H9 (cell line): Measurements from ENCODE around the gene C19orf53. TPM values are rescaled to one million over a fixed set of nuclear protein-coding genes. Genes with fewer than 3 reads are reported as not detected.

Experiments used
- DNase-seq: peaks from one replicate; pipeline ENCODE4 v3.0.0-alpha.2; 2017
- H2AFZ ChIP-seq: one replicate; pipeline ENCODE4 v1.6.1; 2013; ENCODE audit warnings: mild to moderate bottlenecking, low read length, control low read depth, moderate library complexity
- H2AK5ac ChIP-seq: 2 replicates; pipeline ENCODE4 v1.6.1; 2013; ENCODE audit warnings: low read length, control low read depth, mixed read lengths; ENCODE audit not compliant: insufficient read length
- H2BK120ac ChIP-seq: one replicate; pipeline ENCODE4 v1.6.1; 2013; ENCODE audit warnings: low read depth, mild to moderate bottlenecking, low read length, control low read depth, inconsistent platforms; ENCODE audit not compliant: poor library complexity, severe bottlenecking
- H2BK12ac ChIP-seq: 2 replicates; pipeline ENCODE4 v1.6.1; 2013; ENCODE audit warnings: low read length, control low read depth, mixed read lengths, low read depth; ENCODE audit not compliant: insufficient read length
- H2BK15ac ChIP-seq: 2 replicates; pipeline ENCODE4 v1.6.1; 2013; ENCODE audit warnings: low read depth, low read length, control low read depth
- H2BK20ac ChIP-seq: one replicate; pipeline ENCODE4 v1.6.1; 2013; ENCODE audit warnings: low read depth, mild to moderate bottlenecking, low read length, control low read depth, inconsistent platforms; ENCODE audit not compliant: poor library complexity, severe bottlenecking
- H2BK5ac ChIP-seq: 2 replicates; pipeline ENCODE4 v1.6.1; 2013; ENCODE audit warnings: low read length, control low read depth, mixed read lengths; ENCODE audit not compliant: insufficient read length
- H3K14ac ChIP-seq: 2 replicates; pipeline ENCODE4 v1.6.1; 2013; ENCODE audit warnings: low read length, control low read depth; ENCODE audit not compliant: insufficient read depth
- H3K18ac ChIP-seq: 2 replicates; pipeline ENCODE4 v1.6.1; 2013; ENCODE audit warnings: low read depth, mild to moderate bottlenecking, mixed read lengths, low read length, control low read depth; ENCODE audit not compliant: insufficient read length
- H3K23ac ChIP-seq: 2 replicates; pipeline ENCODE4 v1.6.1; 2013; ENCODE audit warnings: low read length, control low read depth, mixed read lengths, low read depth; ENCODE audit not compliant: insufficient read length
- H3K23me2 ChIP-seq: 2 replicates; pipeline ENCODE4 v1.6.1; 2013; ENCODE audit warnings: low read depth, mild to moderate bottlenecking, mixed read lengths, low read length, control low read depth; ENCODE audit not compliant: insufficient read length, poor library complexity, severe bottlenecking
- H3K27ac ChIP-seq: 2 replicates; pipeline ENCODE4 v1.5.1; 2013; ENCODE audit warnings: low read length, control low read depth, mixed read lengths, low read depth; ENCODE audit not compliant: insufficient read length
- H3K27me3 ChIP-seq: 2 replicates; pipeline ENCODE4 v1.6.1; 2013; ENCODE audit warnings: low read length, control low read depth, inconsistent platforms; ENCODE audit not compliant: insufficient read depth
- H3K4ac ChIP-seq: 2 replicates; pipeline ENCODE4 v1.6.1; 2013; ENCODE audit warnings: low read depth, mild to moderate bottlenecking, control low read depth, inconsistent platforms, low read length, moderate library complexity
- H3K4me1 ChIP-seq: 2 replicates; pipeline ENCODE4 v1.6.1; 2013; ENCODE audit warnings: low read length, control low read depth, inconsistent platforms; ENCODE audit not compliant: insufficient read depth
- H3K4me2 ChIP-seq: 2 replicates; pipeline ENCODE4 v1.6.1; 2013; ENCODE audit warnings: low read length, control low read depth, mixed read lengths; ENCODE audit not compliant: insufficient read length, insufficient read depth
- H3K56ac ChIP-seq: 2 replicates; pipeline ENCODE4 v1.6.1; 2013; ENCODE audit warnings: low read depth, mild to moderate bottlenecking, mixed read lengths, low read length, control low read depth; ENCODE audit not compliant: insufficient read length
- H3K79me1 ChIP-seq: 2 replicates; pipeline ENCODE4 v1.6.1; 2013; ENCODE audit warnings: low read depth, mild to moderate bottlenecking, moderate library complexity, low read length, control low read depth, inconsistent platforms; ENCODE audit not compliant: insufficient read depth, poor library complexity, severe bottlenecking
- H3K79me2 ChIP-seq: 2 replicates; pipeline ENCODE4 v1.6.1; 2013; ENCODE audit warnings: low read length, control low read depth, inconsistent platforms; ENCODE audit not compliant: insufficient read depth
- H3K9ac ChIP-seq: 2 replicates; pipeline ENCODE4 v1.6.1; 2013; ENCODE audit warnings: low read length, control low read depth, mixed read lengths; ENCODE audit not compliant: insufficient read length; ENCODE audit errors: extremely low read depth
- H3K9me3 ChIP-seq: one replicate; pipeline ENCODE4 v1.6.1; 2013; ENCODE audit warnings: low read depth, low read length, inconsistent platforms; ENCODE audit not compliant: control insufficient read depth
- H3T11ph ChIP-seq: one replicate; pipeline ENCODE4 v1.6.1; 2013; ENCODE audit warnings: mild to moderate bottlenecking, low read length, control low read depth, inconsistent platforms
- H4K20me1 ChIP-seq: one replicate; pipeline ENCODE4 v1.6.1; 2013; ENCODE audit not compliant: control insufficient read depth, insufficient read length, insufficient read depth
- H4K5ac ChIP-seq: 2 replicates; pipeline ENCODE4 v1.6.1; 2013; ENCODE audit warnings: low read depth, mild to moderate bottlenecking, mixed read lengths, low read length, control low read depth; ENCODE audit not compliant: insufficient read length
- H4K8ac ChIP-seq: replicated peaks from 2 replicates; pipeline ENCODE4 v1.6.1; 2013; ENCODE audit warnings: low read length, control low read depth, mixed read lengths, low read depth; ENCODE audit not compliant: insufficient read length
- H4K91ac ChIP-seq: 2 replicates; pipeline ENCODE4 v1.6.1; 2013; ENCODE audit warnings: low read depth, mild to moderate bottlenecking, moderate library complexity, mixed read lengths, low read length, control low read depth; ENCODE audit not compliant: insufficient read length
- H3K27ac Mint-ChIP-seq, 3 experiments: 2 replicates in 2 of 3; 3 replicates in 1 of 3; pipeline ENCODE4 v1.8.0; 2020 to 2021; ENCODE audit warnings: mixed read lengths in 3 of 3, mild to moderate bottlenecking in 1 of 3, moderate library complexity in 1 of 3
- H3K27me3 Mint-ChIP-seq: 2 replicates; pipeline ENCODE4 v1.8.0; 2021; ENCODE audit warnings: low read depth, mild to moderate bottlenecking, moderate library complexity, mixed read lengths
- H3K36me3 Mint-ChIP-seq, 3 experiments: 2 replicates in 2 of 3; 3 replicates in 1 of 3; pipeline ENCODE4 v1.8.0; 2020 to 2021; ENCODE audit warnings: low read depth in 3 of 3, mixed read lengths in 3 of 3; ENCODE audit not compliant: insufficient read depth in 1 of 3
- H3K4me1 Mint-ChIP-seq, 2 experiments: 2 replicates each; pipeline ENCODE4 v1.8.0; 2020; ENCODE audit warnings: mixed read lengths in 2 of 2
- H3K4me3 Mint-ChIP-seq, 2 experiments: 2 replicates in 1 of 2; 3 replicates in 1 of 2; pipeline ENCODE4 v1.8.0; 2020 to 2021; ENCODE audit warnings: mild to moderate bottlenecking in 2 of 2, mixed read lengths in 2 of 2, moderate library complexity in 1 of 2
- H3K9me3 Mint-ChIP-seq, 2 experiments: 2 replicates in 1 of 2; 3 replicates in 1 of 2; pipeline ENCODE4 v1.8.0; 2020; ENCODE audit warnings: mild to moderate bottlenecking in 2 of 2, mixed read lengths in 2 of 2, moderate library complexity in 1 of 2
- CTCF ChIP-seq: fragments of 200-600 bp; sonication (generic); conservative IDR thresholded peaks from 3 replicates; pipeline ENCODE4 v1.8.0; 2021; ENCODE audit warnings: antibody characterized with exemption, mild to moderate bottlenecking
- WGBS: extraction: QIAGEN DNeasy Blood & Tissue Kit; methylation state at CpG from one replicate; pipeline ENCODE4 v1.1.7; 2013; ENCODE audit warnings: missing lambda C conversion rate, low lambda C conversion rate, mixed read lengths; ENCODE audit not compliant: insufficient read length; ENCODE audit errors: extremely low coverage; 5-methylcytosine and 5-hydroxymethylcytosine counted together
- total RNA-seq: library from RNA; stranded (reverse); gene quantifications from 2 replicates; pipeline ENCODE4 v1.2.1, GENCODE V29; 2021

C19orf53 gene
- total RNA-seq, 1 experiment from 2014 or later = 129 TPM

- peaks cover 4% of the 10 kb centered on the region for H3K23me2 ChIP-seq
- H3K27ac ChIP-seq = no peak overlapping the region
- no peaks in the 10 kb centered on the region for H3K27me3 ChIP-seq
- no peaks in the 10 kb centered on the region for H4K20me1 ChIP-seq
- Mint-ChIP-seq H3K27me3 (peaks cover 1% of the 10 kb centered on the region), H3K27ac (no peak overlapping the region), H3K4me1 (peaks cover 6 to 8% of the 10 kb centered on the region in 2 experiments), H3K4me3 (no peak overlapping the region), H3K36me3 (peaks cover 10 to 47% (median 46%) of the 10 kb centered on the region in 3 experiments; a peak in 6 of 7 replicates), H3K9me3 (no peaks in the 10 kb centered on the region)
- no peak overlapping the region for H2BK20ac ChIP-seq
- no peak overlapping the region for H4K91ac ChIP-seq
- no peaks in the 10 kb centered on the region; the same call in 1 of the 2 replicates for H3K4me1 ChIP-seq
- H3K18ac ChIP-seq = no peak overlapping the region
- H4K5ac ChIP-seq = no peak overlapping the region
- no peak overlapping the region for H3K4me2 ChIP-seq
- H2BK120ac ChIP-seq = no peak overlapping the region
- H3K56ac ChIP-seq = no peak overlapping the region
- no CpG with 5 or more reads among the region's 42 CpGs for WGBS
- peak; percentile 44 for DNase-seq
- TF ChIP-seq CTCF = no peak
- H2AK5ac ChIP-seq = no peak overlapping the region
- no peaks in the 10 kb centered on the region for H3K79me1 ChIP-seq
- no peak overlapping the region for H2BK12ac ChIP-seq
- no peak overlapping the region for H2BK15ac ChIP-seq
- H3K23ac ChIP-seq = no peak overlapping the region
- no peak overlapping the region for H3K14ac ChIP-seq
- no peak overlapping the region for H3K4ac ChIP-seq
- H4K8ac ChIP-seq = no peak overlapping the region
- H2BK5ac ChIP-seq = no peak overlapping the region
- no peak overlapping the region for H2AFZ ChIP-seq
- no peak overlapping the region for H3K9ac ChIP-seq
- no peaks in the 10 kb centered on the region for H3K79me2 ChIP-seq
- H3K9me3 ChIP-seq = no peaks in the 10 kb centered on the region
- H3T11ph ChIP-seq = no peak overlapping the region
These were observed 11.5 kb upstream of the C19orf53 start for GRCh38 chr19:13762635-13763235.
